GM13977 (cell line): ENCODE results near the gene LTBP1.

Source experiments
- DNase-seq: peaks from one replicate; pipeline ENCODE4 v3.0.0; 2012; ENCODE audit warnings: low spot score
- in situ Hi-C: fragments of 300-500 bp; cut with MboI; formaldehyde crosslinking; loops from one replicate; pipeline ENCODE4 v1.12.0; 2022; ENCODE audit warnings: low sequenced_read_pairs, low pct_unique_long_range_greater_than_20kb, mixed read lengths, inconsistent platforms; ENCODE audit not compliant: unreplicated experiment
- TF ChIP-seq, protein P1 (sequence below): IDR thresholded peaks from 2 replicates; pipeline ENCODE4 v1.5.1; 2012; ENCODE audit warnings: mild to moderate bottlenecking, control low read depth; ENCODE audit not compliant: insufficient read depth; ENCODE audit errors: extremely low read depth, missing control alignments

LTBP1 gene

DNA sequence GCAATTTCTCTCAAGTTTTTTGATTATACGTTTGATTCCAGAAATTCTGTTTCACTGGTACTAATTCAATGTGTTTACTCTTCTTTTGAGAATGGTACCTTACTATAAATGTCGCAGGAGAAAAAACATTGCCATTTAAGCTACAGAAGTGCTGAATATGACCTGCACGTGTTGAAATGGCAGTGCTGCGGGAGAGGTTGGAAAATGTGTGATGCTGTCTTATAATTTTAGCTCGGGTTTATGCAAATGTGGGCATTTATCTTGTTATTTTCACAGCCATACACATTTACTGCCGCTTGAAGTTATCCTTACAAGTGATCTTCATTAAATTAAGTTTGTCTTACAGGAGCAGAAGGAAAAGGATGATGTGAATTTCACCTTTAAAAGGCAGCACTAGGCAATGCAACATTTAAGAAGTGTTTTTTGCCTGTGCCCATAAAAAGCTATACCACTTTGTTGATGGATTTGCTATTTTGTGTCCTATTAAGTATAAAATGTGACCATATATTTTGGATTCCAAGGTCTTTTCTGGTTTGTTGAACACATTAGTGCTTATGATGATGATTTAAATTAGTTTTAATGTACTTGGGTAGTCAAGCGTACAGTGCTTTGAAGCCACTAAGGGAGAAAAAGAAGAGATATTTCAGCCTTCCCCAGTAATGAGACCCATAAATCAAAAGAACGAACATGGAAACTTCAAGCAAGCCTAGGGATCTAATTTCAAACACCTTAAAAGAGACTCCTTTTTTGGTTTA is 112.1 kb downstream of the LTBP1 start:
- no peak for DNase-seq
- in situ Hi-C loops = no loop called here
- TF ChIP-seq, protein P1, sequence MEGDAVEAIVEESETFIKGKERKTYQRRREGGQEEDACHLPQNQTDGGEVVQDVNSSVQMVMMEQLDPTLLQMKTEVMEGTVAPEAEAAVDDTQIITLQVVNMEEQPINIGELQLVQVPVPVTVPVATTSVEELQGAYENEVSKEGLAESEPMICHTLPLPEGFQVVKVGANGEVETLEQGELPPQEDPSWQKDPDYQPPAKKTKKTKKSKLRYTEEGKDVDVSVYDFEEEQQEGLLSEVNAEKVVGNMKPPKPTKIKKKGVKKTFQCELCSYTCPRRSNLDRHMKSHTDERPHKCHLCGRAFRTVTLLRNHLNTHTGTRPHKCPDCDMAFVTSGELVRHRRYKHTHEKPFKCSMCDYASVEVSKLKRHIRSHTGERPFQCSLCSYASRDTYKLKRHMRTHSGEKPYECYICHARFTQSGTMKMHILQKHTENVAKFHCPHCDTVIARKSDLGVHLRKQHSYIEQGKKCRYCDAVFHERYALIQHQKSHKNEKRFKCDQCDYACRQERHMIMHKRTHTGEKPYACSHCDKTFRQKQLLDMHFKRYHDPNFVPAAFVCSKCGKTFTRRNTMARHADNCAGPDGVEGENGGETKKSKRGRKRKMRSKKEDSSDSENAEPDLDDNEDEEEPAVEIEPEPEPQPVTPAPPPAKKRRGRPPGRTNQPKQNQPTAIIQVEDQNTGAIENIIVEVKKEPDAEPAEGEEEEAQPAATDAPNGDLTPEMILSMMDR = no peak

DNA sequence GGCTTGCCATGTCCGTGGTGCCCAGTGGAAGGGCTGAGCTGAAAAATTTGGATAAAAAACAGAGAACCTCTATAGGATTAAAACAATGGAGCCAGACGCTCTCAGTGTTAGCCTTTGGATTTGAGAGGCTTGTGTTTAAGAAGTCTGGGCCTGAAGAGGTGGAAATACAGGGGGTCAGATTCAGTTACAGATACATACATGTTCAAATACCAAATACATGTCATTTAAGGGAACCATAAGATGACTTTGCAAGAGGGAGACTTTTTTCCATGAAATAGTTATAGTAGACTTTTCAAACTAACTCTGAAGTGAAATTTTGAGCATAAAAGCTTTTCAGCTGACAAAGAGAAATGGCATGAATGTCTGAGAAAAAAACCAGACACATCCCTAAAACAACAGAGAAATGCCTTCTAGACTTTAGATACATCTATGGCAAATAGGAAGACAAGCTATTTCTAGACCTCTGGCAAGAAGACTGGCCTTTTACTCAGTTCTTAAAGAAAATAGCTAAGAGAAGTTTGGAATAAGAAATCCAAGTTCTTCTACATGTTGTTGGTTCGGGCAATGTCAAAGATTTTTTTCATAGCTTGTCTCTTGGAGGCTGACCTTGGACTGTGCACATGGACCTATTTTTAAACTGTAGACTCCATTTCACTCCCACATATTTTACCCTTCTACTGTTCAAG is 112.9 kb downstream of the LTBP1 start:
- in situ Hi-C loops = no loop called here
- TF ChIP-seq, protein P1 = no peak
- DNase-seq = no peak

DNA sequence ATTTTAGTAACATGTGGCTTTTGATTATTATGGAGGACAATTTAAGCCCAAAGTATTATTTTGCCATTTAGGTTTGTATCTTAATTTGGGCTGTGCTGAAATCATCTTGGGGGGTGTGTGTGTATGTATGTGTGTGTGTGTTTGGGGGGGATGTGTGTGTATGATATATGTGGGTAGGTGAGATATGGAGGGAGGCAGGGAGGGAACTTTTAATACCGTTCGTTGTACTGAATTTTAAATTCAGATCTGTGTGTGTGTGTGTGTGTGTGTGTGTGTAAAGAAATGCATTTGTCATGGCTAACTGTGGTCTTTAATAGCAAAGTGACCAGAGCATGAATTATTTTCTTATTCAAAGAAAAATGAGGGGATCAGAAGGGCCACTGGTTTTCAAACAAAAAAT is 113.7 kb downstream of the LTBP1 start:
- in situ Hi-C loops = no loop called here

DNA sequence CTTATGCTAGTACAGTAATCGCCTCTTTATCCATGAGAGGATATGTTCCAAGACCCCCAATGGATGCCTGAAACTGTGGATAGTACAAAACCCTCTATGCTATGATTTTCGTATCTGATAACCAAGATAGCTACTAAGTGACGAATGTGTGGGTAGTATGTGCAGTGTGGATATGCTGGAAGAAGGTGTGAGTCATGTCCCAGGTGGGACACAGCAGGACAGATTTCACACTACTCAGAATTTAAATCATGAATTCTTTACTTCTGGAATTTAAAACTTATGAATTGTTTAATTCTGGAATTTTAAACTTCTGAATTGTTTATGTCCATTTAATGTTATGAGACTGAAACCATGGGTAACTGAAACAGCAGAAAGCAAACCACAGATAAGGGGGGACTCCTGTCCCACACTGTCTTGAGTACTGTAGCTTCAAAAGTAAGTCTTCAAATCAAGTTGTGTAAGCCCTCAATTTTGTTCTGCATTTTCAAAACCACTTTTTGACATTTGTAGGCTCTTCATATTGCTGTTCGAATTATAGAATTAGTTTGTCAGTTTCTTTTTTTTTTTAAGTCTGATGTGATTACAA is 116.0 kb downstream of the LTBP1 start:
- no peak for DNase-seq
- TF ChIP-seq, protein P1 = no peak
- in situ Hi-C loops = no loop called here

More for the DNA sequence above, 113.7 kb downstream of the LTBP1 start:
- DNase-seq = no peak
- TF ChIP-seq, protein P1 = no peak

DNA sequence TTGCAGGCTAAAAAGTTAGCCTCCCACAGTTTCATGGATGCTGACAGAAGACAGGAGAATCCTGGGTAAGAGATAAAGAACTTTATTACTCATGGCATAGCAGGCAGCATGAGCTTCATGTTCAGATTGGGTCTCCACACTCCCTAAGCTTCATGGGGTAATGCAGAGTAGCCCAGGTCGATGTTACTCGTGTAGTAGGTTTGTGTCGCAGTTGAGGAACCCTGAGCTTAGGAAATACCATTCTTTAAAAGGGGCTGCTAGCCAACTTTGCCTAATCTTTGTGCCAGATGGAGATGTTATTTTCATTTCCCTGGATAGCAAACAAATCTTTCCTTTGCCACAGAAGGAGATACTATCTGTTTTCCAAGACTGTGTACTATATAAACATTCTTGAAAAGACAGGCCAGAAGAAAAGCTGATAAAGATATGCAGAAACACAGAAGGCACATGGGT is 117.6 kb downstream of the LTBP1 start:
- in situ Hi-C loops = no loop called here
- no peak for DNase-seq
- TF ChIP-seq, protein P1 = no peak

DNA sequence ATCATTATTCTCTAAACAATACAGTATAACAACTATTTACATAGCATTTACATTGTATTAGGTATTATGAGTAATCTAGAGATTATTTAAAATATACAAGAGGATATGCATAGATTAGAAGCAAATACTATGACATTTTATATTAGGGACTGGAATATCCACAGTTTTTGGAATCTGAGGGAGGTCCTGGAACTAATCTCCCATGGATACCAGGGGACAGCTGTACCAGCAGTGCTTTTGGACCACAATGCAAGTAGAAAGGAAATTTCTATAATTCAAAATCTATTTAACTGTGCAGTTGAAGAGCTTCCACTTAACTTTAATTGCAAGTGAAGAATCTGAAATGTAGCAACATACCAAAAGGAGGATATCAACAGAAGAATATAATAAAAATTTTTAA is 120.8 kb downstream of the LTBP1 start:
- DNase-seq = no peak
- TF ChIP-seq, protein P1 = no peak
- in situ Hi-C loops = no loop called here
